GM18517 (cell line): ENCODE data around the gene CTLA4.

ENCODE experiments used
- ATAC-seq: cut with Tn5 transposase; IDR thresholded peaks from one replicate; pipeline ENCODE4 v1.9.1; 2021; ENCODE audit warnings: mild to moderate bottlenecking, moderate library complexity; ENCODE audit not compliant: unreplicated experiment

Gene CTLA4

GRCh38 chr2:203889944-203890343 is 22.4 kb downstream of the CTLA4 start:
- ATAC-seq, result no peak

GRCh38 chr2:203890733-203891132 is 23.2 kb downstream of the CTLA4 start:
- ATAC-seq, result no peak

- ATAC-seq, result no peak
These were observed 23.9 kb downstream of the CTLA4 start for GRCh38 chr2:203891474-203891873.

DNA sequence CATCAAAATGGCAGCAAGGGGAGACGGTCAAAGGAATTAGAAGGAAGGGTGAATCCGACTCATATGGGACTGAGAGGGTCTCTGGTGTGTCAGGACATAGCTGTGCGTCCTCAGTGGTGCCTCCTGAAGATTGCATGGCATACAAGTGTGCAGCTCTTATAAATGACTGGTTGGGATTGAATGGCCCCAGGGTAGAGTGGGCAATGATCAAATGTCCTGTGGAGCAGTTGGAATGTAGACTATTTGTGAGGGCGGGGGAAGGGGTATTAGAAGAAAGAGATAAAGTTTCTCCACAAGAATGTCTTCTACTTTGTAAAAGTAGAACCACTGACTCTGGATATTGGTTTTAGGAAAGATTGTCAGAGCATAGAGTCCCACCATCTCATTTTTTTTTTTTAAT is 24.6 kb downstream of the CTLA4 start:
- ATAC-seq, result no peak

DNA sequence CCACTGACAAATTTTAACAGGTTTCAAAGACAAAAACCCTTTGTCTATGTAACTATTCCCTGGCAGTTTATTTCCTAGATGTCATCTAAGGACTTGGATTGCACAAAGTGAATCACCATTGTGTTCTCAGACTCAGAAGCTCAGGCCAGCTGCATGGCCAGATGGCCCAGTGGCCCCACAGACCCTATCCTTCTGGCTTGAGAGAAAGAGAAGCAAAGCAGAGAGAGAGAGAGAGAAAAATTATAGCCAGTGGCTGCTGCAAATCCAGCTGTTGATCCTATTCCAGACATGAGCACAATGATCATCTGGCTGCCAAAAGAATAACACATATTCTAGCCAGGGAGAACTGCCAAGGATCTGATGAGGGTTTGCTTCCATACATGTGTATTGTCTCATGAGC is 25.8 kb downstream of the CTLA4 start:
- ATAC-seq, result no peak

GRCh38 chr2:203893840-203894239 is 26.3 kb downstream of the CTLA4 start:
- ATAC-seq, result no peak

DNA sequence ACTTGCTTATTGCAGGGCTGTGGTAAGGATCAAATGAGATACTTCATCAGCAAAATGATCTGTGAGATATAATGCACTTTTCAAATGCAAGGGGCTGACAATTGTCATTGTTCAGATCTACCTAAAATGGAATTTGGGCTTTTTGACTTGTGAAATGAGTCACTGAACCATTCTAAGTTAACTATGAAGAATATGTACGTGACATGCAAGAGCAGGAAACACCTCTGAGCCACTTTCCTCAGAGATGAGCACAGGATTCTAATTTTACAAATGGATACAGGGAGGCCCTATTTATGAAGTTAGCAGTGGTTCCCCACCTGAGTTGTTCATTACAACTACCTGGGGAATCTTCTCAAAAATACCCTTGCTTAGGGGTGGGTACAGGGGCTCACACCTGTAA is 26.7 kb downstream of the CTLA4 start:
- ATAC-seq, result no peak

GRCh38 chr2:203897544-203897943 is 30.0 kb downstream of the CTLA4 start:
- no peak for ATAC-seq

GRCh38 chr2:203898657-203899056 is 31.1 kb downstream of the CTLA4 start:
- ATAC-seq, result no peak

DNA sequence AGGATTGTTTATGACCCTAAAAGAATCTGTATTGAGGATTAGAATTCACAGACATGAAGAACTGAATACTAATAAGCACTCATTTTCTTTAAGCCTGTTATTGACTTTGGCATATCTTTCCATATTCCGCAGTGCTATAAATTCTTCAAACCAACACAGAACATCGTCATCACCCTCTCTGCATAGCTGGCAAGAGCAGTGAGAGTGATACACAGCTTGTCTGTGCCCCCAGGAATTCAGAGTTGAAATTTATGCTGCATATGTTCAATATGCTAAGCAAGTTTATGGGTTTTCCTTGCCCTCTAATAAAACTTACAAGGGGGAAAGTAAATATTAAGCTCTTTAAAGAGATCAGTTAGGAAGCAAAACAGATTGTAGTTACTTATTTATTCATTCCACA is 32.7 kb downstream of the CTLA4 start:
- ATAC-seq, result no peak

DNA sequence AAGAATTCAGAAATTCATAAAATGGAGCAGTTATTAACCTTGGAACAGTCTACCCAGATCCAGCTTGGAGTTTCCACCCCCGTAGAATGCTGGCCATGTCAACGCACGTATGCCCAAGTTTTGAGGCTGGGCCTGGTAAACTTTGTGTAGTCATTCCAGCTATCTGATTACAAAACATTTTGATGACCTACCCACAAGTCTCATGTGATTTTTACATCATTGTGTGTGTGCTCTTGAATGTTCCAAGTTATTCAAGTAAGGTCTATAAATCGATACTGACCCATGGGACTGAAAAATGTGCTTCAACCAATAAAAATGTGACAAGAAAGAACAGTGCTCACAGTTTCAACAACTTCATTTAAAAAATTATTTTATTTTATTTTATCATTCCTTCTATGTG is 36.5 kb downstream of the CTLA4 start:
- no peak for ATAC-seq

- ATAC-seq, result no peak
These were observed 38.1 kb downstream of the CTLA4 start for GRCh38 chr2:203905656-203906055.

GRCh38 chr2:203908066-203908796 is 40.7 kb downstream of the CTLA4 start:
- ATAC-seq, result no peak

DNA sequence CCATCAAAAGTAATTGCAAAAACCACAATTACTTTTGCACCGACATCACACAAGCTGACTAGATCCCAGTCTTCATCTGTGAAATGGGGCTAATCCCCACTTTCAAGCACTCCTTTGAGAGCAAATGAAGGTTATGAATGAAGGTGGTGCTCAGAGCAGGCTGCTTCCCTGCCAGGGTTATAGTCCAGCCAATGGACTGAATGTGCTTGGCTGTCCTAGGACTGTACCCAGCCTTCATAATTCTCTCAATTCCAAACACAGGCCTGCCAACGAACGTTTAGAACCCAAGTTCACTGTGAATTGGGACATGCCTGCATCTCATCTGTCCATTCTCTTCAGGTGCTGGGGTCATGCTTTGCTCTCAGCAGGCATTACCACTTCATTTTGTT is 41.2 kb downstream of the CTLA4 start:
- no peak for ATAC-seq

- no peak for ATAC-seq
These were observed 41.8 kb downstream of the CTLA4 start for GRCh38 chr2:203909261-203909967.

DNA sequence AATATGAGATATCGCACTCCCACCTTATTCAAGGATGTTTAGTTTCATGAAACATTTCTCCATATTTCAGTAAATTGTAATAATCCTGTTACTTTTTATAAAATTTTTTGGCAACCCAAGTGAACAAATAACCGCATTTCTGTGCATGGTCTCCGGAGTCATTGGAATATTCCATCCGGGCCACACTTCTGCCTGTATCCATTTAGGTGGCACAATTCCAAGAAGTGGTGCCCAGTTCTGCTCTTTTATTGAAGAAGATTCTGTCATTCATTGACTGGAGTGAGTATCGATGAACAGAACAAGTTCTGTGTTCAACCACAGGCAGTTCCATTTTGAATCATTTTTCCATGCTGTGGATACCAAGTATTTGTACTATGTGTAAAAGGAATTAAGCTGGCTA is 42.4 kb downstream of the CTLA4 start:
- no peak for ATAC-seq

DNA sequence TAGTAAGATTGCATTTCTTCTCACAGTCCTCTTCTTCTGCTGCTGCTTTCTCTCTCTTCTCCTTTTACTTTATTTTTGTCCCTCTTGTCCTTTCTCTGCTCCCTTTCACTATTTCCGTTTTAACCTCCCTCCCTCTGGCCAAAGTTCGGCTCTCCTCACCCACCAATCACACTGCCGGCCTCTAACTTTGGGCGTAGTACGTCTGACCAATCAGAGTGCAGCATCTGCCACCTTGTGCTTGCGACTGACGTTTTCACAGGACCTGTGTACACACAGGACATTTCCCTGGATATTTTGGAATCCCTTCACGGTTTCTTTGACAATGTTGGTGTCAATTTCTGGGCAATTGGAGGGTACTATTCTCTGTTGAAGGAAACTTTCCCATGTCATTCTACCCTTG is 46.4 kb downstream of the CTLA4 start:
- ATAC-seq, result no peak

GRCh38 chr2:203914546-203915182 is 47.1 kb downstream of the CTLA4 start:
- ATAC-seq, result no peak

GRCh38 chr2:203915256-203915655 is 47.7 kb downstream of the CTLA4 start:
- no peak for ATAC-seq

DNA sequence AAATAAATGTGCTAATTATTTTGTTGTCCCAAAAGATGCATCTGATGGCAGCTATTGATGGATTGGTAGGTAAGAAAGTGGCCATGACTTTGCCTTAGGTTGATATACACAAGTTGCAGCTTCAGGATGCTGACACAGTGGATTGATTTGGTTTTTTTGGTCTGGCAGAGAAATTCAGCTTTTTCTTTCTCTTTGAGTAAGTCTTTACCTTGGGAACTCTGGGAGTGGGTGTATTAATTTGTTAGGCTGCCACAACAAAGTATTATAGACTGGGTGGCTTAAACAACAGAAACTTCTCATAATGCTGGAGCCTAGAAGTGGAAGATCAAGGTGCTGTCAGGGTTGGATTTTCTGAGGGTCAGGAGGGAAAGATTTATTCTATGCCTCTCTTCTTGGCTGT is 49.2 kb downstream of the CTLA4 start:
- ATAC-seq, result no peak

- ATAC-seq, result no peak
These were observed 50.7 kb downstream of the CTLA4 start for GRCh38 chr2:203918264-203918663.

DNA sequence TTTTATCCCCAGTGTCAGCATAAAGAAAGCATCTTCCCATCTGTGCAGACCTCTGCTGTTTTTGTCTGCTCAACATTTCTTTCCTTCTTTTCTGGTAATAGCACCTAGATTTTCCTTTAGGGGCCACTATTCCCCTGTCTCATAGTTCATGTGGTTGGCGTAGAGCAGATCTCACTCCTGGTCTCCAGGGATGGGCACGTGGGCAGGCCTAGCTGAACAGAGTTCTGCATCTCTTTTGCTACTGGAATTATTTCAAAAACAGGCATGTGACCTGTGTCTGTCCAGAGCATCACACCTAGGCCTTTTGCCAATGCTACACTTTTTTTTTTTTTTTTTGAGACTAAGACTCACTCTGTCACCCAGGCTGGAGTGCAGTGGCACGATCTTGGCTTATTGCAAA is 51.3 kb downstream of the CTLA4 start:
- ATAC-seq, result no peak
